HL-60 (cell line): ENCODE data around the gene DDX20.
A peak's percentile ranks its signal among the peaks of the same experiment; 100 is the strongest.

Source experiments
- DNase-seq, 2 experiments: peaks; one replicate each; pipeline ENCODE4 v3.0.0-alpha.2; 2010 to 2020; ENCODE audit warnings: low read depth in 1 of 2, low spot score in 1 of 2
- H3K27ac ChIP-seq: fragments of 250-450 bp; sonication (Bioruptor Pico); replicated peaks from 2 replicates; pipeline ENCODE4 v1.5.1; 2020; ENCODE audit warnings: mild to moderate bottlenecking, moderate library complexity
- H3K27me3 ChIP-seq: fragments of 250-450 bp; sonication (Bioruptor Pico); 2 replicates; pipeline ENCODE4 v1.5.1; 2021; ENCODE audit warnings: mild to moderate bottlenecking, moderate library complexity; ENCODE audit not compliant: insufficient read depth, poor library complexity, severe bottlenecking
- H3K4me3 ChIP-seq: replicated peaks from 2 replicates; pipeline ENCODE4 v1.5.1; 2011; ENCODE audit warnings: mild to moderate bottlenecking, control low read depth, low read length; ENCODE audit not compliant: insufficient read depth
- CTCF ChIP-seq: IDR thresholded peaks from one replicate; pipeline ENCODE4 v1.5.1; 2011; ENCODE audit warnings: low read length, control low read depth, inconsistent platforms; ENCODE audit not compliant: insufficient read depth
- GABPA ChIP-seq: IDR thresholded peaks from 2 replicates; pipeline ENCODE4 v1.6.1; 2012; ENCODE audit warnings: low read depth
- POLR2AphosphoS5 ChIP-seq: IDR thresholded peaks from 2 replicates; pipeline ENCODE4 v1.6.1; 2012; ENCODE audit warnings: low read depth
- REST ChIP-seq: IDR thresholded peaks from 2 replicates; pipeline ENCODE4 v1.6.1; 2012; ENCODE audit warnings: low read depth; ENCODE audit not compliant: insufficient replicate concordance
- SPI1 ChIP-seq: IDR thresholded peaks from 2 replicates; pipeline ENCODE4 v1.6.1; 2012; ENCODE audit warnings: low read depth, mild to moderate bottlenecking, borderline replicate concordance

DDX20 gene

GRCh38 chr1:111729946-111730681 is 25.6 kb upstream of the DDX20 start:
- no peak for DNase-seq
- Histone ChIP-seq H3K27me3 (no peaks in the 10 kb centered on the region), H3K27ac (no peak overlapping the region), H3K4me3 (no peak overlapping the region)
- no peak for TF ChIP-seq CTCF
- no peak for TF ChIP-seq POLR2AphosphoS5
- TF ChIP-seq SPI1, result no peak
- no peak for TF ChIP-seq REST
- no peak for TF ChIP-seq GABPA

- TF ChIP-seq REST (no peak), GABPA (no peak), CTCF (no peak), POLR2AphosphoS5 (no peak), SPI1 (no peak)
- Histone ChIP-seq H3K27ac (no peak overlapping the region), H3K4me3 (no peak overlapping the region), H3K27me3 (no peaks in the 10 kb centered on the region)
- no peak for DNase-seq
Measured at GRCh38 chr1:111730706-111731105, 25.0 kb upstream of the DDX20 start.

GRCh38 chr1:111731956-111732355 is 23.7 kb upstream of the DDX20 start:
- H3K4me3 ChIP-seq, result no peak overlapping the region
- no peaks in the 10 kb centered on the region for H3K27me3 ChIP-seq
- peak overlapping the region; percentile 93 for H3K27ac ChIP-seq
- no peak for DNase-seq
- no peak for TF ChIP-seq SPI1
- no peak for TF ChIP-seq CTCF
- no peak for TF ChIP-seq REST
- no peak for TF ChIP-seq GABPA
- TF ChIP-seq POLR2AphosphoS5, result no peak
